Activated naive CD4-positive, alpha-beta T cell treated with Interleukin-2 at 50 U/mL for 16 hours (primary cell): ENCODE measurements around the gene PLA2G4E.

ENCODE experiments used
- DNase-seq: peaks from one replicate; pipeline ENCODE4 v3.0.0-alpha.2; 2020

PLA2G4E gene

GRCh38 chr15:41932511-41933289 is 88.1 kb downstream of the PLA2G4E start:
- DNase-seq = no peak

- DNase-seq = no peak
Measured at GRCh38 chr15:41932101-41932500, 88.7 kb downstream of the PLA2G4E start.
